ENCODE data around the gene UTRN.

The UTRN gene
- 674 to 717 reads per million in 2 donors for total RNA-seq

- DNase-seq = peak; percentile 12 to 75 (median 14)
Measured at GRCh38 chr6:144284783-144285547, at the start of gene UTRN. Gene UTRN, plus strand, starts transcription at chr6:144285335. Its CDS starts 6,494 bp downstream, at chr6:144291829.

- no peak for DNase-seq
Measured at GRCh38 chr6:144244688-144245087, 40.4 kb upstream of the UTRN start.

GRCh38 chr6:144246988-144247387 is 38.1 kb upstream of the UTRN start:
- DNase-seq = no peak

GRCh38 chr6:144248003-144248402 is 37.1 kb upstream of the UTRN start:
- peak in 1 of 5 experiments; percentile 26 for DNase-seq

GRCh38 chr6:144248476-144249301 is 36.4 kb upstream of the UTRN start:
- DNase-seq = peak in 1 of 5 experiments; percentile 73

- no peak for DNase-seq
Measured at GRCh38 chr6:144250276-144250675, 34.9 kb upstream of the UTRN start.

GRCh38 chr6:144252259-144252658 is 32.9 kb upstream of the UTRN start:
- no peak for DNase-seq

GRCh38 chr6:144259986-144260385 is 25.1 kb upstream of the UTRN start:
- DNase-seq = no peak

GRCh38 chr6:144262470-144263369 is 22.4 kb upstream of the UTRN start:
- DNase-seq = peak in 1 of 5 experiments; percentile 46

- no peak for DNase-seq
Measured at GRCh38 chr6:144263786-144264185, 21.3 kb upstream of the UTRN start.

GRCh38 chr6:144264270-144265060 is 20.7 kb upstream of the UTRN start:
- DNase-seq = no peak

- DNase-seq = no peak
Measured at GRCh38 chr6:144265061-144265357, 20.1 kb upstream of the UTRN start.

- DNase-seq = no peak
Measured at GRCh38 chr6:144265390-144265789, 19.7 kb upstream of the UTRN start.

GRCh38 chr6:144266091-144266649 is 19.0 kb upstream of the UTRN start:
- DNase-seq = no peak

GRCh38 chr6:144268794-144269349 is 16.3 kb upstream of the UTRN start:
- no peak for DNase-seq

GRCh38 chr6:144277174-144277573 is 8.0 kb upstream of the UTRN start:
- no peak for DNase-seq

GRCh38 chr6:144277605-144278227 is 7.4 kb upstream of the UTRN start:
- no peak for DNase-seq

GRCh38 chr6:144278659-144279314 is 6.3 kb upstream of the UTRN start:
- no peak for DNase-seq

- no peak for DNase-seq
Measured at GRCh38 chr6:144279484-144280150, 5.5 kb upstream of the UTRN start.

All from T-helper 2 cell (primary cell).